Mucosa of gallbladder (tissue), 1 donor: Measurements from ENCODE around the gene SP5. TPM values are rescaled to one million over a fixed set of nuclear protein-coding genes. Genes with fewer than 3 reads are reported as not detected.
"Not testable (repeated sequence)": the region's sequence is repeated elsewhere in the genome, so short reads cannot be mapped to it uniquely, and the experiment has no call there.

ENCODE experiments used
- DNase-seq: peaks from one replicate; pipeline ENCODE4 v3.0.0-alpha.2; 2020; ENCODE audit warnings: low spot score
- total RNA-seq: library from RNA; stranded (reverse); gene quantifications from one replicate; pipeline ENCODE4 v1.2.1, GENCODE V29; 2021
- donor health status: DM: no; HTN: no; CAD: no.

SP5 gene
- total RNA-seq, result 1.8 TPM

DNA sequence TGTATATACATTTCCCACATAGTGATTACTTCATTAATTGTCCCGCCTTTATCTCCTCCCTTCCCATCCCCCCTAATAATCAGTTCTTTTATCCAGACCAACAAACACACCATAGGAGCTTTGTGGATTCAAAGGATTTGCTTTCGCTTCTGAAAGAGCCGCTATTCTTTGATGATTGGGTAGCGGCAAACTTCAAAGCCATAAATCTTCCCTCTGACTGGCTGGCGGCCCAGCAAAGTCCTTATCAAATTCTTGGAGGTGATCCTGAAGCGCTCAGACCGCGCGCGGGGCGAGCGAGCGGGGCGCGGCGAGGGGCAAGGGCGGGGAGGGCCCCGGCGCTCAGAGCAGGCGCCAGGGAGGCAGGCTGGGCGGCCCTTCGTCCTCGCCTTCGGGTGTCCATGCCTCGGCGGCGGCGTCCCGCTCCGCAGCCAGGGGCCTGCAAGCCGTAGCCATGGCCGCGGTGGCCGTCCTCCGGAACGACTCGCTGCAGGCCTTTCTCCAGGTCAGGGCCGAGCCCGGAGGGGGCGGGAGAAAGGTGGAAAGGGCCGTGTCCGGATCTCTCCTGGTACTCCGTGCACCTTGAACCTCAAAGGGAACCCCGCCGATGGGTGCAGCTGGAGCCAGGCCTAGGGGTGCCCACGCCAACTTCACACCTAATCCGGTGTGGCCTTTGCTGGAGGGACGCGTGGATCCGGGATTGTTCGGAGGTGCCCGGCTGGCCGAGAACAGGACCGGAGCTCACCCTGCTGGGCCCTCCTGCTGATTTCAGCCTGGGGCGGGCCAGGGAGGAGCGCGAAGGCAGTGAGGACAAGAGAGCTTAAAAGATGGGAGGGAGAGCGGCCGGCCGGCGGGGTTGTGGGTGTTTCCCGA is at the start of gene SP5:
TSS of gene SP5 (plus strand) at position 276 of the 870 bp plus-strand sequence. CDS start at position 452, 176 bp downstream.
- DNase-seq, result peak; percentile 43

DNA sequence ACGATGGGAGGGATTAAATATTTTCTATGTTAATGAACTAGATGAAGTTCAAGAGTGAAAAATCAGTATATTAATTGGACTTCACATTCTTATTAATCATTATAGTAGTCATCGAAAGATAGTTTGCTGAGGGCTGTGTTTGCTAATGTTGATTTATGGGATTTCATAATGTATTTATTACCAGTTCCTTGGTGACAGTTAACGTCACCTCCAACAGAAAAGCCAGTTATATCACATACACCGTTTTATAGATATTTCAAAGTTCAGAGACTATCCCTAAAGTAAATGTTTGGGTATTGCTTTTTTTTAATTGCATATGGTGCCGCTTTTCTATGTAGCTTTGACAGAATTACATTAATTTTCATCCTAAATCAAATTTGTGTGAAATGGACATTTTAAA is 49.4 kb upstream of the SP5 start:
- DNase-seq, result no peak

DNA sequence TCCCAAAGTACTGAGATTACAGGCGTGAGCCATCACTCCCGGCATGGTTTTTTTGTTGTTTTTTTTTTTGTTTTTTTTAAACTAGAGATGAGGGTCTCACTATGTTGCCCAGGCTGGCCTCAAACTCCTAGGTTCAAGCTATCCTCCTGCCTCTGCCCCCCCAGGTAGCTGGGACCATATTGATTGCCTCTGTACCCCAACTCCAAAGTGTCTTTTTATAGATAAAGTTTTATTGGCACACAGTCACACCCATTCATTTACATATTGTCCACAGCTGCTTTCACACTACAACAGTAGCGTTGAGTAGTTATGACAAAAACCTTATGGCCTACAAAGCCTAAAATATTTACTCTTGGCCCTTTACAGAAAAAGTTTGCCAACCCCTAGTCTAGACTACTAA is 45.2 kb upstream of the SP5 start:
- no peak for DNase-seq

DNA sequence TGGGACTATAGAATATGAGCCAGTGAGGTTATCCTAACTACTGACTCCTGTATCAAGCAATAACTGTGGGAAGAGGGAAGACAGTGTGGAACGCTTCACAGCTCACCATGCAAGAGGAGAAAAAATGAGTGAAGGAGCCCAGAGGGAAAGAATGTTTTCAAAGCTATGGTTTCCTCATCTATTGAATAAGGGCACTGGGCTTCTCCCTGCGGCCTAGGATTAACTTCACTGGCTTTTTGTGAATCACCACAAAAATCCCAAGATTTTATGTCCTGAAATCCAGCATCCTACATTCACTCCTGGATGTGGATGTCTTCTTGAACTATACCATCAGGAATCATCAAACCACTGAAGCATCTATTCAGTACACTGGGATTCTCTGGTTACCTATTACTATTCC is 44.5 kb upstream of the SP5 start:
- DNase-seq, result no peak

DNA sequence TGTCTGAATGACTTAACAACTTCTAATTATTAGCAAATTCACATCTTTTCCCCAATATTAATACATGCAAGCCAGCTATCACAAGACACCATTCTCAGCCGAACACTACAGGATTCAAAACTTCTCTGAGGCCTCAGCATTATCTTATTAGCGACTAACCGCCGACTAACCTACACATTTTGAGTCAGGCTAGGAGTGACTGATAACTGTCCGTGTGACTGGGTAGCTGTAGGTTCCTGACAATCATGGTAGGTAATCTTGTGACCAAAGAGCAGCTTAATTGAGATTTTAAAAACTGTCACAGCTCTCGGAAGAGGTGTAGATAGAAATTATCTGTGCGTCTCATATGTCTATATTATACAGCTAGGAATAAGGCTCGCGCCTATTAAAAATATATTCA is 44.1 kb upstream of the SP5 start:
- no peak for DNase-seq

DNA sequence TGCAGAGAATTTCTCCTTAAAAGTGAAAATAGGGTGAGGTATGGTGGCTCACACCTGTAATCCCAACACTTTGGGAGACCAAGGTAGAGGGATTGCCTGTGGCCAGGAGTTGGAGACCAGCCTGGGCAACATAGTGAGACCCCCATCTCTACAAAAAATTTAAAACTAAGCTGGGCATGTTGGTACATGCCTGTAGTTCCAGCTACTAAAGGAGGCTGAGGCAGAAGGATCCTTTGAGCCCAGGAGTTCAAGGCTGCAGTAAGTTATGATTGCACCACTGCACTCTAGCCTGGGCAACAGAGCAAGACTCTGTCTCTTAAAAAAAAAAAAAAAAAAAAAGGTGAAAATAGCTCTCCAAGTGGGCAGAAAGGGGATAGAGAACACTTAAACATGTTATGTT is 40.9 kb upstream of the SP5 start:
- not testable (repeated sequence) for DNase-seq

DNA sequence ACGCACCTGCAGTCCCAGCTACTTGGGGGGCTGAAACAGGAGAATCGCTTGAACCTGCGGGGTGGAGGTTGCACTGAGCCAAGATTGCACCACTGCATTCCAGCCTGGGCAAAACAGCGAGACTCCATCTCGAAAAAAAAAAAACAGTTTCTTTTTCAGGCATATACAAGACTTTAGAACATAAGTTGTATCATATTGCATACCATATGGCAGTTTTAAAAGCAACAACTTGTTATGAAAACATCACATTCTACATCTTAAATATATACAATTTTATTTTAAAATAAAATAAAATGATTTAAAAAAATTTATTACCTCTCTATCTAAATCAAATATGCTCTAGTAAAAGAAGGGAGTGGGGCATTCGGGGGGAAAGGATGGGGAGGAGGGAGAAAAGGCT is 39.4 kb upstream of the SP5 start:
- no peak for DNase-seq

DNA sequence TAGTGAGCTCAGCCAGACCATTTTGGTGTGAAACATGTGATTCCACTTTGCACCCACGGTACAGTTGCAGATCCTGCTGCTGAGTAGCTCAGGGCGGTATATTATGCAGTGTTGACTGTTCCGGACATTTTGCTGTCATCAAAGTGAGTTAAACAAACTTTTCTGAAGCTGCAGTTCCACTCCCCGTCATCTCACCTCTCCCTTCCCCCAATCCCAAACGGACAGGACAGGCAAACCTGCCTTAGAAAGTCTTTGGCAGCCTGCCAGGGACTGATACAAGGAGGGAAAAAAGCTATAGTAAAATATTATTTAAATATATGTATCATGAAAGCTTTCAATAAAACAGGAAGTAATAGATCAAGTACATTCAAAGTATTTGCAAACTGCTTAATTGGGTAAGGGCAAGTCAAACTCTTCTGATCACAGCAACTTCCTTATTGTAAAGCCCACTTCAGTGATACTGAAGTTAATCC is 35.5 kb upstream of the SP5 start:
- DNase-seq, result no peak

DNA sequence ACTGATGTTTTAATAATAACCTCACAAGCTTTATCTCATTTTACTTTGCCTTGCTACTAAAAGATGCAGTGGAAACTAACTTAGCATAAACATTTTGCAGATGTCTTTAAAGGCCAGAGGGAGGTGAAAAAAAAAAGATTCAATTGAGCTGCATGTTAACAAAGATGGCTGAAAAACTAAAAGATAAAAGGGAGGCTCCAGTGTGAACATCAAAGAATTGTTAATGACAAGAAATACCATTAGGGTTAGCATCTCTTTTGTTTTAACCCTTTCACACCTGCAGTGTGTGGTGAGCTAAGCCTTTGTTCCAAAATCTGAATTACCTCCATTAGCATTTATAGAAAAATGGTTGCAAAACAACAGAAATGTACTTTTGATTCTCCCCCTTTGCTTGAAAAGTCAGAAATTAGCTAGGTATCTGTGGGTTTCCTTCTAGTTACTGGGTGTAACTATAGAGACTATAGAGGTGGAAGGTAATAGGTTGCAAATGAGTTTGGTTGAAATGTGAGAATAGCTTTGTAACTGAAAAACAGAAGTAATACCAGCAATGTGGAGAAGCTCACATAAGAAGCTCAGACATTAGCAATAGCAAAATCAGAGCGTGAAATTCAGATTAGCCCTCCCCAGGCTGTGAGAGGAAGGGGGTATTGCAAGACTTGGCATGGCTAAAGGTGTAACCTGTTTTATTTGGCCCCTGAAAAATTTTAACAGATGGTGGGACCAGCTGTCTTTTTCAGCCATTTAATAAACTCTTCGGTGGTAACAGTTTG is 34.8 kb upstream of the SP5 start:
- DNase-seq, result no peak

DNA sequence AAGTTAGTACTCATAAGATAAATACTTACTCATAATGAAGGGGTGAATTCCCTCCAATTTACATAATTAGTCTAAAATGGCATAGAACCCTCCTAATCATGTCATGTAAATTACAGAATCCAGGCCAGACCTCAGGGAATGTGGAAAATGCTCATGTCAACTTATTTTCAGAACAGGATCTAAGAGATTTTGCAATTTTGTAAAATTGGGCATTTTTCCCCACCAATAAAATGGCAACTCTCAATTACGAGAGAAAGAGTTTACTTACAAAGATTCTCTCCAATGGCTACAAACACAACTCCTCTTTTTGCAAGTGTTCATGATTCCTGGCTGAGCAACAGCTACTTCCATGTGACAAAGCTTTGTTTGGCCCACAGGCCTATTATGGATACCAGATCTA is 33.8 kb upstream of the SP5 start:
- DNase-seq, result no peak

DNA sequence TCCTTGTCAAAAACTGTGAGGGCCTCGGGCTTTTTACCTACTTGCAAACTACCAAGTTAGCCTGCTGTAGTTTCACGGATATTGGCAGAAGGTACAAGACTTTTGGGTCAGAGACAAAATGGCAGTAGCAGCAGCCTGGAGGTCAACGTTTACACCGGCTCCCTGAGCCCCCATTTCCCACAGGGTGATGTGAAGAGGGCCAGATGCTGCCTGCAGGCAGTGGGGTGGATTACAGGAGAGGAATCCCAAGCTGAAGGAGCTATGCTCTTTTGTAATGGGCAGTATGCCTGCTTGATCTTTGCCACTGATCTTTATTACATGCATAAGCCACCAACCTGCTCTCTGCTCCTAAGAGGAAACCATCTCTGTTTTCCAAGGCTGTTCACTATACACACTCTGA is 29.5 kb upstream of the SP5 start:
- no peak for DNase-seq

DNA sequence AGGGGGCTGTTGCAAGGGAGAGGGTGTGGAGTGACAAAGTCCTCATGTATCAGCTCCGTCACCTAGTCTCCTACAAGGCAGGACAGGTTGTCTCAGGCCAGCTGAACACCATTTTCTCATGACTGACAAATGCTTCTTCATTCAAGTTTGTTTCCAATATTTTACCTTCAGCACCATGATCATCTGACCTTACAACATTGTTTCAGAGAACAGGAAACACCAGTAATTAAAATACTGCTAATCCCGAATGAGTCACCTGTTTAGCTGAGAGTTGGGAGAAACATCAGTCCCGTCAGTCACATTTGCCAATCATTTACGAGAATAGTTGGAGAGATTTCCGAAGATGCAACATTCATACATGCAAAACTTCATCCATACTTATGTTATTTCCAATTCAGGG is 25.7 kb upstream of the SP5 start:
- DNase-seq, result no peak

DNA sequence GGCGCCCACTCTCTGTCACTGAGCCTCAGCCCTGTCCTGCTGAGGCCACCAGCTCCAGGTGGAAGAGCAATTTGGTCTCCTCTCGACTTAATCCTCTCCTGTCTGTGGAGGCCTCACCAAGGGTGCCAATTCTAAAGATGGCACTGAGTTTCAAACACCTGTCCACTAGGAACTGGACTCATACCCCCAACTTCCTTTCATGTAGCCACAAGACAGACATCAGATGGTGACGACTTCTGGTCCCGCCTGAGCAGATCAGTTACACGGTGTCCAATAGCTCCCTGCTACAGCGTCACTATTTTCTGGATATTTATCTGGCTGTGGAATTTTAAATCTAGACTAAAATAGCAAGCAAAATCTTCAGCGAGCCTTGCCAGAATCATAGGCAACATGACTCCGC is 24.5 kb upstream of the SP5 start:
- DNase-seq, result no peak

DNA sequence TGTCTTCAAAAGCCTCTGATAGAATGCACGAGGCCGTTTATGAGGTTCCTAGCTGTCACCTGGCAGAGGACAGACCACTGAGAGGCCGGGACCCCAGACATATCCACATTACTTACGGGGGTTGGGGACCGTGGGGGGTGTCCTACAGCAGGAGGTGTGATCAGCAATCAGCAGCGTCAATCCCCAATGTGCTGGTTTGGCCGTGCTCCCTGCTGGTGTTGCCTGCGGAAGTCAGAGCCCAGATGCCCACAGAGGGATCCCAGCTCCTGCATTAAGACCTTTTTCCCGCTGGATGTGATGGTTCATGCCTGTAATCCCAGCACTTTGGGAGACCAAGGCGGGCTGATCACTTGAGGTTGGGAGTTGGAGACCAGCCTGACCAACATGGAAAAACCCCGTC is 20.8 kb upstream of the SP5 start:
- DNase-seq, result no peak

DNA sequence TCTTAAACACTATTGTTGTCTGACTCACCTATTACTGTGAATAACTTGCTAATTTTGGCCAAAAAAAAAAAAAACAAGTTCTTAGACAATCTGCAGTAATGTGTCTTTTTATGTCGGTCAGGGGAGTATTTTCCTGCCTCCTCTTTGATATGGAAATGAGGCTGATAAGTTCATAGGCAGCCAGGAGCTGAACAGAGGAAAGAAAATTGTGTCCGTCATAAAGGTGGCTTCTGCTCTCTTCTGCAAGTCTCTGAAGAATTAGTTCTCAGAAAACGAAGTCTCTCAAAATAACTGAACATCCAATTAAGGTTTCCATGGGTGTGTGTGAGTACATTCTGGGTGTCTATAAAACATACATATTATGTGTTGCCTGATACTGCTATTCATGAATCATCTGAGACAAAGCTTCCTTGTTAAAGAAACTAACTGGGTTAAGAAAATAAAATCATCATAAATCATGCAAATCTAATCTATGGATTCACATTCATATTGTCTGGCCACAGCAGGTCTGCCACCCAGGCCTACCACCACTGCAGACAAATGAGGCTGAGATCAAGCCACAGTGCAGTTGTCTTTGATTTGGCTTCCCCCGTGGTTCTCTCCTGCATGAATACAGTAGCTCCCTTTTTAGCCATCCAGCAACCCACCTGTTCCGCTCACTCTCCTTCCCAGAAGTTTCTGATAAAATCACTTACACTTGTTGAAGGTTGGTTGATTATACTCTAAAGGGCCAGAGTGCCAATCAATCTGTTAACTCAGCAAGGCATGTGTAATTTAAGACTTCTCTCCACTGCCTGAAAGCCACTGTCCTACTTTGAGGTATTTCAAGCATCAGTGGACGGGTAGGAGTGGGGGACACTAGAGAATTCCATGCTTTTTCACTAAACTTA is 19.4 kb upstream of the SP5 start:
- DNase-seq, result no peak

DNA sequence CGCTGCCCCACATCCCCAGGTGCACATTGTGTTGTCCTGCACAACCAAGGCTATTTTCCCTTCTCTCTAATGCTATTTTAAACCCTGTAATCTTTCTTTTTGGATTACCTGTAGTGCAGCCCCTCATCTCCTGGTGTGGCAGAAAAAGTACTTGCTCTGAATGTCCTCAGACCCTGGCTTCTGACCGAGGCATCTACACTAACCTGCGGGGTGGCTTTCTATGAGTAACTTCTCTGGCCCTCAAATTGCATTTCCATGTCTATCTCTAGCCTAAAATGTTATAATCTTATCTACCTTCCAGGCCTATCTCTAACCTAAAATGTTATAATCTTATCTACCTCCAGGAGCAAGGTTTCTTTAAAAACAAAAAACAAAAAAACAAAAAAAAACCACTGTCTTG is 18.2 kb upstream of the SP5 start:
- DNase-seq, result no peak

DNA sequence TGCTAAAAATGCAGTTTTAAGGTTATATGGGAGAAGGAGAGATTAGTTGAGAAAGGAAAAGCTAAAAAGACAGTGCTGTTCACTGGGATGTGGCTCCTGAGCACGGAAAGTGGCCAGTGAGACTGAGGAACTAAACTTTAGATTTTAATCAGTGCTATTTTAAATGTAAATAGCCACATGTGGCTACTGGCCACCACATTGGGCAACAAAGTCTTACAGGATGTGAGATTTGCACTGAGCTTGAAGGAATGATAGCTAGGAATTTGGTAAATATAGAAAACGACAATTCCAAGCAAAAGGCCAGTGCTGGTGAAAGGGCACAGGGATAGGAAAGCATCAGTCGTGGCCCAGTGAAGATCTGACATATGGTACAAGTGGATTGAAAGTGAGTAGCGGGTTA is 14.1 kb upstream of the SP5 start:
- no peak for DNase-seq

DNA sequence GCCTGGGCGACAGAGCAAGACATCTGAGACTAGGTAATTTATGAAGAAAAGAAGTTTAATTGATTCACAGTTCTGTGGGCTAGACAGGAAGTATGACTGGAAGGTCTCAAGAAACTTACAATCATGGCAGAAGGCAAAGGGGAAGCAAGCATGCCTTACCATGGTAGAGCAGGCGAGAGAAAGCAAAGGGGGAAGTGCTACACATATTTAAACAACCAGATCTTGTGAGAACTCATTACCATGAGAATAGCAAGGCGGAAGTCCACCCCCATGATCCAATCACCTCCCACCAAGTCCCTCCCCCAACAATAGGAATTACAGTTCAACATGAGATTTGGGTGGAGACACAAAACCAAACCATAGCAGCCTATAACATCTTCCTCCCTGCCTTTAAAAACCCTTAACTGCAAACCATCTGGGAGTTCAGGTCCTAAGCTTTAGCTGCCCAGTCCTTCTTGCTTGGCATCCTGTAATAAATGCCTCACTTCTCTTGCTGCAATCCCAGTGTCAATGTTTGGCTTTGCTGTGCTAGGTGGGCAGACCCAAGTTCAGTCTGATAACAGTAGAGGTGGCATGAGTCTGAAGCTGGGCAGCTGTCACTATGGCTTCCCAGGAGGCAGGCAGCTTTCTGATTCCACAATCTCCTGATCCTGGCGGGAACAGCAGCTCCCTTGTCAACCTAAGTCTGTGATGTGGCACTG is 11.2 kb upstream of the SP5 start:
- no peak for DNase-seq

DNA sequence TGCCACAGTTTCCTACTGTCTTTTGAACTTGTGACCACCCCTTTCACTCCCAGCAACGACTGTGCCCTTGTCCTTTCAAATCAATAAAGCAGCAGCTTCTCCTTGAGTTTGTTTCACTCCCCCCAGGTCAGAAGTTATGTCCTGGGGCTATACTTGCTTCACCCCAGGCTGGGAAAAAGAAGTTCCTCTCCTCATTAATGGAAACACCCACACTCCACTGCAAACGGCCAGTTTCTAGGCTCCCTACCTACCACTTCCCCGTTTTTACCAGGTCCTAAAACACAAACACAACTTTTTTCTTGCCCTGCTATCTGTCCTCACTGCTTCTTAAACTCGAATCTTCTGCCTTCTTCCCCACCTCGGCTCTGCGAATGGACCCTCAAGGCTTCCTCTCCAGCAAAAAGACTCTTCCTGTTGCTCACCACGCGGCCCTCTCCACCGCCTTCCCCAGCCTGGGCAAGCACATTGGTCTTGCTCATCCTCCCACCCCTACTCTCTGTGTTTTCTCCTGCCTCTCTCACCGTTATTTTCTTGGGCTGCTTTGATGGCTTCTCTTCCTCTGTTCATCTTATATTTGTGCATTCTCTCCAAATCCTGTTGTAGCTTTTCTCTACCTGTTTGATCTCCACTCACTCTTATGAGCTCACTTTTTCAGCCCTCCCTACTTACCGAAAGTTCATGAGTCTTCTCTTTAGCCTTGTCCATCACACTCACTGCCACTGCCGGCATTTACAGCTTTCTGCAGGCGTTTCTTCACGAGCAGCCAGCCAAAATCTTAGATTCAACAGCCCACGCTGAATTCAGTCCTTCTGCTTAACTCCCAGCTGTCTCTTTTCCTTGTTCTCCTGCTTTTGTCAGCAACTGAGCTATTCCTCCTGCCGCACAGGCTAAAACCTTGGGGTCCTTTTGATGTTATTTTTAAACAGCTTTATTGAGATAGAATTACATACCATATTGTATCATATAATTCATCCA is 7.0 kb upstream of the SP5 start:
- no peak for DNase-seq

DNA sequence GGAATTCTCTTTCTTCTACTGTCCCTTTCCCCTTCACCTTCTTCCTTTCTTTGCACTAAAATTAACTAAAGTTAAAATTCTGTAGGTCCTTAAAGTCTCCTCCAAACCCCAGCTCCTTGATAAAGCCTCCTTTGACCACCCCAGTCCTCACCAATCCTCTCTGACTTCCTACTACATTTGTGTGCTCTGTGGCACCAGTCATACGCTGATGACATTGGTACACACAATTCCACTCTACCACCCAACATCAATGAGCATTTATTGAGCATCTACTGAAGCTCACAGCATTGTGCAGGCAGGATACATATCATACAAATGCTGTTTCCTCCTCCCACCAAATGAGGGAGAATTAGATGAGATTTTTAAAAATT is 4.5 kb upstream of the SP5 start:
- DNase-seq, result no peak
